SK-N-MC (cell line): ENCODE measurements around the gene LYVE1.

Experiments used
- DNase-seq: peaks from one replicate; pipeline ENCODE4 v3.0.0-alpha.2; 2011; ENCODE audit warnings: low read depth, low spot score
- H3K27ac ChIP-seq: fragments of 200-600 bp; sonication (generic); 2 replicates; pipeline ENCODE4 v1.5.1; 2016; ENCODE audit warnings: mixed run types
- H3K36me3 ChIP-seq: fragments of 200-600 bp; sonication (generic); 2 replicates; pipeline ENCODE4 v1.6.1; 2017; ENCODE audit warnings: antibody characterized with exemption, low read length, mixed read lengths; ENCODE audit not compliant: insufficient read depth
- H3K4me3 ChIP-seq: fragments of 200-600 bp; sonication (generic); 2 replicates; pipeline ENCODE4 v1.5.1; 2016
- H3K9ac ChIP-seq: fragments of 200-600 bp; sonication (generic); 2 replicates; pipeline ENCODE4 v1.8.0; 2017; ENCODE audit warnings: mixed run types, mixed read lengths; ENCODE audit not compliant: insufficient read length
- H3K9me3 ChIP-seq: fragments of 200-600 bp; sonication (generic); 2 replicates; pipeline ENCODE4 v1.6.1; 2017; ENCODE audit warnings: low read depth, mild to moderate bottlenecking, antibody characterized with exemption, low read length, moderate library complexity, mixed read lengths
- EZH2 ChIP-seq: fragments of 200-600 bp; sonication (generic); IDR thresholded peaks from one replicate; pipeline ENCODE4 v1.6.1; 2017; ENCODE audit warnings: antibody characterized with exemption
- FOXP2 ChIP-seq: optimal IDR thresholded peaks from 2 replicates; pipeline ENCODE3; 2011; ENCODE audit warnings: mild to moderate bottlenecking, moderate library complexity; ENCODE audit not compliant: insufficient read depth; ENCODE audit errors: extremely low read length, control extremely low read depth
- POLR2AphosphoS5 ChIP-seq: IDR thresholded peaks from 2 replicates; pipeline ENCODE4 v1.6.1; 2012; ENCODE audit warnings: mild to moderate bottlenecking, low read depth, low read length, borderline replicate concordance

Gene LYVE1

DNA sequence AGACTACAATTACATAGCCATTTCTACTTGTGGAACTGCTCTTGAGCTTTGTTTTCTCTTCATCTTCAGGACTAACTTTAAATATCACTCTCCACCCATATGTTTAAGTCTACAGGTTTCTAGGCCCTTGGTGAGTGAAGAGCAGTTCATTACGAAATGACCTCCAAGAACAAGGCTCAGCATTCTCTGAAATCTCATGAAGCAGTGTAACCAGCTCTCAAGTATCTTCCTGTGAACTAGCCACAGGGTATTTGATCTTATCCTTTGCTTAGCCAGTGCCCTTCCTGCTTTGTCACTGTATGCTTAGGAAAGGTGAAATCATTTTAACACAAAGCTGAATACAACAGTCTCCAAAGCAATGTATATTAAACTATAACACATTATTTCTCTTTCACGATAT is 20.4 kb upstream of the LYVE1 start:
- no peak overlapping the region for H3K9ac ChIP-seq
- H3K36me3 ChIP-seq: no peaks in the 10 kb centered on the region
- no peak overlapping the region for H3K27ac ChIP-seq
- no peaks in the 10 kb centered on the region for H3K9me3 ChIP-seq
- H3K4me3 ChIP-seq: no peak overlapping the region
- TF ChIP-seq EZH2: no peak
- TF ChIP-seq FOXP2: no peak
- TF ChIP-seq POLR2AphosphoS5: no peak
- DNase-seq: no peak

DNA sequence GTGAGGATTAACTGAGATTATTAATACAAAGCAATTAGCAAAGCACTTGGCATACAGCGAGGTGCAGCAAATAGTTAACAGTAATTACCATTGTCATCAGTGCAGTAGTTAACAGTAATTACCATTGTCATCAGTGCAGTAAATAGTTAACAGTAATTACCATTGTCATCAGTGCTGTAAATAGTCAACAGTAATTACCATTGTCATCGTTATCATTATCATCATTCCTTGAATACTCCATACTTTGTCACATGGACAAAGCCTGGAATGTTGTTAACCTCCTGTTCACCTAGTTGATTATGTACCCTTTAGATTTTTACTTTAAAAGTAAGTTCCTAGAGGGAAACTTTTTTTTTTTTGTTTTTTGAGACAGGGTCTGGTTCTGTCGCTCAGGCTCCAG is 19.5 kb upstream of the LYVE1 start:
- DNase-seq: no peak
- no peak overlapping the region for H3K9ac ChIP-seq
- no peaks in the 10 kb centered on the region for H3K9me3 ChIP-seq
- no peak overlapping the region for H3K4me3 ChIP-seq
- no peak overlapping the region for H3K27ac ChIP-seq
- TF ChIP-seq EZH2: no peak
- TF ChIP-seq POLR2AphosphoS5: no peak
- no peak for TF ChIP-seq FOXP2
- no peaks in the 10 kb centered on the region for H3K36me3 ChIP-seq

DNA sequence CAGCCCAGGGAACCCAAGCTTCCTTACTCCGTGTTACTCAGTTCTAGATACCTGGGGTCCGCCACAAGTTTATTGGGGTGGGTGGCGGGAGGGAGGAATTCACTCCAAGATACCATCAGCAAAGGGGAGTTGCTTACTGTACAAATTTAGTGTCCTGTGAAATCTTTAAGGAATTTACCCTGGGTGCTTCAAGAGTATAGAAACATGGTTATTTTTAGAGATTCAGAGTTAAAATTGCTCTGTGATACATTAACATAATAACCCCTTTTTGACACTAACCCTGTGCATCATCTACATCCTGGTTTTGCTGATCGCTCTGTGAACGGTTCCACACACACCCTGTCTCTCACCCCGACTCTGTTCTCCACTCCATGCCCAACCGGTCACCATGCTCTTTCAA is 18.9 kb upstream of the LYVE1 start:
- DNase-seq: no peak
- no peak overlapping the region for H3K4me3 ChIP-seq
- no peaks in the 10 kb centered on the region for H3K9me3 ChIP-seq
- no peaks in the 10 kb centered on the region for H3K36me3 ChIP-seq
- no peak for TF ChIP-seq FOXP2
- no peak for TF ChIP-seq POLR2AphosphoS5
- no peak for TF ChIP-seq EZH2
- H3K27ac ChIP-seq: peak overlapping the region; percentile 80
- no peak overlapping the region for H3K9ac ChIP-seq

DNA sequence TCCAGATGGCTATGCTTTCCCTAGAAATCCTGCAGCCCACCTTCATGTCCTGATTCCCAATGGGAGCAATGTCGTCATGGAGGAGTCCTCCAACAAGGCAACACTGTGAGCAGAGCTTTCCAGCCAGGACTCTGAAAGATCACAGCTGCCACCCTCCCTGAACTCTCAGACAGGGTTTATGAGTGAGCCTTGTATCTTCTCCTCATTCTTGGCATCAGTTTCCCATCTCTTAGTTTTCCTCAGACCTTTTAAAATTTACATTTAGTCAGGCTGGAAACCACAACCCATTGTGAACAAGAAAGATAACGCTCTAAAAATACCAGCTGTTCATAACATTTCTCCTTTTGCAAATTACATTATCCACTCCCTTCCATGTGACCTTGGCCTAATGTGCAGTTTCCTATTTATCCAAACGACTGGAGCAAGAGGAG is 15.6 kb upstream of the LYVE1 start:
- no peak overlapping the region for H3K9ac ChIP-seq
- peak overlapping the region; percentile 84 for H3K27ac ChIP-seq
- DNase-seq: no peak
- H3K4me3 ChIP-seq: peak overlapping the region; percentile 27; the same call in 1 of the 2 replicates
- H3K9me3 ChIP-seq: no peaks in the 10 kb centered on the region
- TF ChIP-seq FOXP2 (no peak), POLR2AphosphoS5 (no peak), EZH2 (no peak)
- H3K36me3 ChIP-seq: no peaks in the 10 kb centered on the region

DNA sequence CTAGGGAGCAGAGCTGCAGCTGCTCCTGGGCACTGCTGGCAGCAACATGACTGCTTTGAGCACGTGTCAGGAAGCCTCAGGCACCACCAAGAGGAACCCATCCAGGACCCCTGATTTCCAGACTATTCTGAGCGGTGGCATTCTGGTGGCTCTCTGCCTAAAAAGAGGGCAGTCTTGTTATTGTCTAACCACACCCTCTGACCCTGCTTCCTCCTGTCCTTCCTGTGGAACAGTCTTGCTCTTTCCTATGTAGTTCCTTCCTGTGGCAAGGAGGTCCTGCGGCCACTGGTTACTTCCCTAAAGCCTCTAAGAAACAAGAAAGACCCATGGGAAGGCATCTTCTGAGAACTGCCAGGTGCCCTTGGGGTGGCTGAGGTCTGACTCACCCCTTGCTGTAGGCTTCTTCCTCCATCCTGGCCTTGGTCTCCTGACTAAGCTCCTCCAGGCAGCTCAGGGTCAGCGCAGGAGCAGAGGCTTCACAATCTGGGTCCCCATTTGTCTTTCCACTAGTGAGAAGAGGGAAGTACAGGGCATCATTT is 13.1 kb upstream of the LYVE1 start:
- no peaks in the 10 kb centered on the region for H3K9me3 ChIP-seq
- H3K9ac ChIP-seq: no peak overlapping the region
- TF ChIP-seq FOXP2: no peak
- no peak for TF ChIP-seq EZH2
- TF ChIP-seq POLR2AphosphoS5: no peak
- no peak overlapping the region for H3K4me3 ChIP-seq
- DNase-seq: no peak
- no peak overlapping the region for H3K27ac ChIP-seq
- H3K36me3 ChIP-seq: no peaks in the 10 kb centered on the region

DNA sequence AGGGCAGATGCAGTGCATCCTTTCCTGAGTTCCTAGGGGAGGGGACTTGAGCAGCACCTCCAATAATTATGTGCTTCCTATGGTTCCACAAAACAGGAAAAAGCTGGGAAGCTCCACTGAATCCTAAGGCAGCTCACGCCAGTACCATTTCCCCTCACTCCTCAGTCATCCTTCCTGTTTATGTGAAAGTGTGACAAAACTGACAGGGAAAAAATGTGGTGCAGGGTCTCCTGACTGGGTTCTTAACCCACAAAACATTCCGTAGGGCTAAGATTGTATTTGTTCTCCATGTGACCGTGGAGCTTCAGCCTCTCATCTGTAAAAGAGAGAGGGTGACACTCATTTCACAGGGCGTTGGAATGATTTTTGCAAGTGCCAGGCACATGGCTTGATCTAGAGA is 12.2 kb upstream of the LYVE1 start:
- Histone ChIP-seq H3K4me3 (no peak overlapping the region), H3K27ac (no peak overlapping the region), H3K9me3 (no peaks in the 10 kb centered on the region), H3K9ac (no peak overlapping the region), H3K36me3 (no peaks in the 10 kb centered on the region)
- DNase-seq: no peak
- no peak for TF ChIP-seq FOXP2
- TF ChIP-seq EZH2: no peak
- TF ChIP-seq POLR2AphosphoS5: no peak

DNA sequence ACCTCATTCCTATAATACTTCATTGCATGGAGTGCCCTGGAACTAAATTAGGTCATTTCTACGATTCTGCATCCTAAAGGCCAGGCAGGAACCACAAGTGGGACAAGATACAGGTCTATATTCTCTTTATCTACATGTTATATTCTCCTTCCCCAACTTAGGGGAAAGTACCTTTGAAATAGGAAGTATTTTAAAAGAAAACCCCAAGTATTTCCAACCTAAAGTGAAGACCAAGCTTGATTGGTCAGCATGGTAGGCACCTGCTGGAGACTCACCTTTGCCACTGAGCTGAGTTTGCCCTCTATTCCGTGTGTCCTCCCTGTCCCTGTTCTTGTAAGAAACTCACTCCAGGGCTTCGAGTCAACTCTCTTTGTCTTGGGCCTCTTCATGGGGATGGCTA is 11.2 kb upstream of the LYVE1 start:
- TF ChIP-seq FOXP2 (no peak), EZH2 (no peak), POLR2AphosphoS5 (no peak)
- no peak overlapping the region for H3K4me3 ChIP-seq
- no peak for DNase-seq
- H3K27ac ChIP-seq: no peak overlapping the region
- no peaks in the 10 kb centered on the region for H3K36me3 ChIP-seq
- H3K9me3 ChIP-seq: no peaks in the 10 kb centered on the region
- no peak overlapping the region for H3K9ac ChIP-seq

DNA sequence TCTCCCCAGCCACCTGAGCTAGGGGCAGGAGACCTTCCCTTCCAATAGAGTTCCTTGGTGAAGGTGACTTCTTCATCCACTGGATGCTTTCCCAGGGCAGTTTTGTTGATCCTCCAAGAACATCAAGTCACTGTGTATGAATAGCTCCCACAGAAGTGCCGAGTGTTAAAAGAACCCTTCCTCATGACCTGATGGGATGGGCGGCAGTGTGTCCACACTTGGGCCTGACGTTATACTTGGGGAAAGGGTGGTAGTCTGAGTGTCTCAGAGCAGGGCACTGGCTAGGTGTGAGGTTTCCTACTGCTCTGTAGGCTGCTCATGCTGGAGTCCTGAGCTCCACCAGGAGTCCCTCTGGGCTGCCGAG is 7.6 kb upstream of the LYVE1 start:
- TF ChIP-seq FOXP2: no peak
- no peak for TF ChIP-seq EZH2
- no peak for TF ChIP-seq POLR2AphosphoS5
- H3K9me3 ChIP-seq: no peaks in the 10 kb centered on the region
- no peak overlapping the region for H3K27ac ChIP-seq
- no peak overlapping the region for H3K9ac ChIP-seq
- H3K4me3 ChIP-seq: no peak overlapping the region
- no peaks in the 10 kb centered on the region for H3K36me3 ChIP-seq
- no peak for DNase-seq

DNA sequence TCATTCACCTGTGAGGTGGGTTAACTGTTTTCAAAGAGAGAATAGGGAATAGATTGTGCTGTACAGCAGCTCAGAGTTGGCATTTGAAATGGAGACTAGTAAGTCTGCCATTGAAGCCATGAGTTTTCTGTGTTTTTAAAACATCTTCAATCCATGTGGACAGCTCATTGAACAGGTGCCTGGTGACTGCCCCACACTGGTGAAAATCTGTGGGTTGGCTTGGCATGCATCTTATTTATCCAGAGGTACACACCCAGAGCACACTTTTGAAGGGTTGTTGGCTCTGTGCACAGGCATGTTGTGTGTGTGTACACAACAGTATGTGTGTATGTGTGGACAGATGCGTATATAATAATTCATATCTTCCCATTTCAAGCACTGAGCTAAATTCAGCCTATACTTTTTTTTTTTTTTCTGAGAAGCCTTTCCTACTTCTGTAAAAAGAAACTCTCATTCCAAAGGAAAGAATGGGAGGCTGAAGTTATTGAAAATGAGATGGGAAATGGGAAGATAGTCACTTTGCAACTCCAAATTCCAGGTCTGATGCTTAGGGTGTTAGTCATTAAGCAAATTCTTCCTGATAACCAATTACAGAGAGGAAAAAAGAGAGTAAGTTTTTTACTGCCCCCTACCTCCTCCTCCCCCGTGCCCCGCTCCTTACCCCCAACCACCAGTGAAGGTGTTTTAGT is 7.0 kb upstream of the LYVE1 start:
- DNase-seq: no peak
- H3K9me3 ChIP-seq: no peaks in the 10 kb centered on the region
- H3K4me3 ChIP-seq: no peak overlapping the region
- TF ChIP-seq EZH2 (no peak), FOXP2 (no peak), POLR2AphosphoS5 (no peak)
- H3K36me3 ChIP-seq: no peaks in the 10 kb centered on the region
- no peak overlapping the region for H3K9ac ChIP-seq
- H3K27ac ChIP-seq: no peak overlapping the region

DNA sequence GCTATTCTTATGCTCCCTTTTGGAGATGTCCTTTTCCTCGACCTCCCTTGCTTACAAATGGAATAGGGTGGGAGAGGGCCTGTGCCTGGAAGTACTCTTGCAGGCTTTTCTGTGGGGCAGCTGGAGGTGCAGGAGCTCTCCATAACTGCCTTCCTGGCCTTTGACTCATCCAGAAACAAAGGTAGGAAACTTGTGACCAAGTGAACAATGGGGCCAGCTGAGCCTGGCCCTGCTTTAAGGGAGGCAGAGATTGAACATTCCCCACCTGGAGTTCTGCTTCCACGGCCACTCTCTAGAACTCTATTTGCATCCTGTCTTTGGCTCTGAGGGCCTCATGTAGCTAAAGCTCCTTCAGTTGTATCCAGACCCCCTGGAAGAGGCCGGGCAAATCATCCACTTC is 5.1 kb upstream of the LYVE1 start:
- no peak overlapping the region for H3K9ac ChIP-seq

More for the DNA sequence above, 5.1 kb upstream of the LYVE1 start:
- Histone ChIP-seq H3K36me3 (no peaks in the 10 kb centered on the region), H3K9me3 (no peaks in the 10 kb centered on the region), H3K27ac (no peak overlapping the region), H3K4me3 (no peak overlapping the region)
- DNase-seq: no peak
- no peak for TF ChIP-seq POLR2AphosphoS5
